Nephron progenitor cell (in vitro differentiated cells): ENCODE results near the gene BDKRB2.
A peak's percentile ranks its signal among the peaks of the same experiment; 100 is the strongest.

Experiments used
- DNase-seq: peaks from one replicate; pipeline ENCODE4 v3.0.0; 2021
- H3K27ac Mint-ChIP-seq: 2 replicates; pipeline ENCODE4 v1.8.0; 2021; ENCODE audit warnings: mild to moderate bottlenecking, moderate library complexity, mixed read lengths
- H3K27me3 Mint-ChIP-seq: 2 replicates; pipeline ENCODE4 v1.8.0; 2021; ENCODE audit warnings: mild to moderate bottlenecking, low read depth, mixed read lengths; ENCODE audit not compliant: poor library complexity
- H3K36me3 Mint-ChIP-seq: 2 replicates; pipeline ENCODE4 v1.8.0; 2021; ENCODE audit warnings: low read depth, mixed read lengths
- H3K4me1 Mint-ChIP-seq: 2 replicates; pipeline ENCODE4 v1.8.0; 2021; ENCODE audit warnings: mixed read lengths
- H3K4me3 Mint-ChIP-seq: 2 replicates; pipeline ENCODE4 v1.8.0; 2021; ENCODE audit warnings: mild to moderate bottlenecking, moderate library complexity, mixed read lengths
- H3K9me3 Mint-ChIP-seq: 2 replicates; pipeline ENCODE4 v1.8.0; 2021; ENCODE audit warnings: mild to moderate bottlenecking, moderate library complexity, mixed read lengths
- TF ChIP-seq, protein P1 (sequence below): fragments of 200-600 bp; sonication (generic); IDR thresholded peaks from 2 replicates; pipeline ENCODE4 v1.5.0; 2021; ENCODE audit warnings: antibody characterized with exemption

BDKRB2 gene

DNA sequence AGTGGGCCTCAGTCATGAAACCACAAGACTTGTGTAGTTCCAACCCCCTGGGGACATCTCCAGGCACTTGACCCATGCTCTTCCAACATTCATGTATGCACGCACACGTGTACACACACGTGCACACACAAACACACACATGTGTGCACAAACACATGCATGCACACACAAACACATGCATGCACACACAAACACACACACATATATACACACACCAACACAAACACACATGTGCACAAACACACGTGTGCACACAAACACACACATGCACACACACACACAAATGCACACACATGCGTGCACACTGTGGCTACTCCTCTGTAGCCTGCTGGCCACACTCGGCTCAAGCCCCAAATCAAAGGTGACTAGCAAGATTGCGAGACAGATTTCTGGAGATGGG, 22.8 kb downstream of the BDKRB2 start:
- Mint-ChIP-seq H3K27me3 (peaks cover 10% of the 10 kb centered on the region), H3K4me3 (no peak overlapping the region), H3K9me3 (peaks cover 20% of the 10 kb centered on the region)

DNA sequence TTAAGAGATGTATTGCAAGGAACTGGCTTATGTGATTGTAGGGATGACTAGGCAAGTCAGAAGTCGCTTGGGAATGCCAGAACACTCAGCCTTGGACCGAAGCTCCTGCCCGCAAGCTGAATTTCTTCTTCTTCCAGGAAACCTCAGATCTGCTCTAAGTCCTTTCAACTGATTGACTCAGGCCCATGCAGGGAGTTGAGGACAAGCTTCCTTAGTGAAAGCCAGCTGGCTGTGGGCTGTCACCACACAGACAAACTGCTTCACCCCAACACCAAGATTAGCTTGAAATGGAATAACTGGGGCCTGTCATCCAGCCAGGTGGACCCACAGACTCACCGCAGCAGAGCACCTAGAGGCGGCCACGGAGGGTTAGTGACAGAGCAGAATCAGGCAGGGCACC, 24.7 kb downstream of the BDKRB2 start:
- no peak overlapping the region for H3K4me3 Mint-ChIP-seq
- DNase-seq, result no peak
- no peaks in the 10 kb centered on the region for H3K36me3 Mint-ChIP-seq
- H3K27me3 Mint-ChIP-seq, result peaks cover 4% of the 10 kb centered on the region
- H3K27ac Mint-ChIP-seq, result no peak overlapping the region
- H3K9me3 Mint-ChIP-seq, result peaks cover 20% of the 10 kb centered on the region
- H3K4me1 Mint-ChIP-seq, result peaks cover 9% of the 10 kb centered on the region
- TF ChIP-seq, protein P1, sequence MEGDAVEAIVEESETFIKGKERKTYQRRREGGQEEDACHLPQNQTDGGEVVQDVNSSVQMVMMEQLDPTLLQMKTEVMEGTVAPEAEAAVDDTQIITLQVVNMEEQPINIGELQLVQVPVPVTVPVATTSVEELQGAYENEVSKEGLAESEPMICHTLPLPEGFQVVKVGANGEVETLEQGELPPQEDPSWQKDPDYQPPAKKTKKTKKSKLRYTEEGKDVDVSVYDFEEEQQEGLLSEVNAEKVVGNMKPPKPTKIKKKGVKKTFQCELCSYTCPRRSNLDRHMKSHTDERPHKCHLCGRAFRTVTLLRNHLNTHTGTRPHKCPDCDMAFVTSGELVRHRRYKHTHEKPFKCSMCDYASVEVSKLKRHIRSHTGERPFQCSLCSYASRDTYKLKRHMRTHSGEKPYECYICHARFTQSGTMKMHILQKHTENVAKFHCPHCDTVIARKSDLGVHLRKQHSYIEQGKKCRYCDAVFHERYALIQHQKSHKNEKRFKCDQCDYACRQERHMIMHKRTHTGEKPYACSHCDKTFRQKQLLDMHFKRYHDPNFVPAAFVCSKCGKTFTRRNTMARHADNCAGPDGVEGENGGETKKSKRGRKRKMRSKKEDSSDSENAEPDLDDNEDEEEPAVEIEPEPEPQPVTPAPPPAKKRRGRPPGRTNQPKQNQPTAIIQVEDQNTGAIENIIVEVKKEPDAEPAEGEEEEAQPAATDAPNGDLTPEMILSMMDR, result no peak

More for the DNA sequence above, 22.8 kb downstream of the BDKRB2 start:
- TF ChIP-seq, protein P1, result no peak
- no peak for DNase-seq
- Mint-ChIP-seq H3K4me1 (peaks cover 9% of the 10 kb centered on the region), H3K27ac (no peak overlapping the region), H3K36me3 (no peaks in the 10 kb centered on the region)

DNA sequence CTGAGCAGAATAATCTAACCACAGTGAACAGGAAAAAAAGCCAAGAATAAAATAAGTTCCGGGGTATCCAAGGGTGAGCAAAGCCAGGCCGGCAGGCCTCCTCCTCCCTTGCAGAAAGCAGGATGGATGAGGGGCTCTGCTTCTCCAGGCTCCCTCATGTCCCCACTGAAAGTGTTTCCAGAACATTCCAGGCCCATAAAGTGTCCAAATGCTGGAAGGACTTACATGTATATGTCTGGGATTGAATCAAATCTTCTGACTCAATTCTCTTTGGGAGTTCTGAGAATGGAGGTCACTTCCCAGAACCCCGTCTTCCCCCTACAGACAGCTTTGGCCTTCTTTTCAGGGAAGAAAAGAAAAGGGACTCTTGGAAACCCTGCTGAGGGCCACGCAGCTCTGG, 26.4 kb downstream of the BDKRB2 start:
- H3K27ac Mint-ChIP-seq, result peak overlapping the region; percentile 73
- no peak overlapping the region for H3K4me3 Mint-ChIP-seq
- TF ChIP-seq, protein P1, result no peak
- peaks cover 20% of the 10 kb centered on the region for H3K9me3 Mint-ChIP-seq
- no peak for DNase-seq
- no peaks in the 10 kb centered on the region for H3K36me3 Mint-ChIP-seq
- H3K27me3 Mint-ChIP-seq, result peaks cover 4% of the 10 kb centered on the region
- peaks cover 1% of the 10 kb centered on the region for H3K4me1 Mint-ChIP-seq

DNA sequence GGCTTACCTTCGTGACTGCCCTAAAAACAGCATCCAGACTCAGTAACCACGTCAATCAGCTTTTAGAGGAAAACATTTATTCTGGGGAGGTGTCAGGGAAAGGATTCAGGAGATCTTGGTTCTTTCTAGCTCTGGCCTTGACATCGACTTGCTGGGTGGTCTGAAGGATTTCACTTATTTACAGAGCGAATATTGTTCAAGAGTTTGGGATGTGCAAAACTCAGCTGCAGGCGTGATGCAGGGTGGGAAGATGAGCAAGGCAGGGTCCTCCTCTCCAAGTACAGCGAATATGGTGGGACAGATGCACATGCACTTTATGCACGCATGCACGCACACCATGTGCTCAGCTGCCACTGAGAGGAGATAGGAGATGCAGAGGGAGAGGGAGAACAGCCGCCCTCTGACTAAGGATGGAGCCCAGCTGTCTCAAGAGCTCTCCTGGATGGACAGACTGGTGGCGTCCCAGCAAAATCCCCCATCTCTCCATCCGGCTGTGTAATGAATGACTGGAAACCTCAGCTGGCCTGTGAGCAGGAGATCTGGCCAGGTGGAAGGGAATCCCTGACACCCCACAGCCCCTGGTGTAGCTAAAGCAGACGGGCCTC, 27.0 kb downstream of the BDKRB2 start:
- DNase-seq, result no peak
- Mint-ChIP-seq H3K4me3 (no peak overlapping the region), H3K9me3 (peaks cover 20% of the 10 kb centered on the region), H3K27ac (peak overlapping the region; percentile 73), H3K36me3 (no peaks in the 10 kb centered on the region), H3K4me1 (no peaks in the 10 kb centered on the region), H3K27me3 (peaks cover 4% of the 10 kb centered on the region)
- TF ChIP-seq, protein P1, result no peak

DNA sequence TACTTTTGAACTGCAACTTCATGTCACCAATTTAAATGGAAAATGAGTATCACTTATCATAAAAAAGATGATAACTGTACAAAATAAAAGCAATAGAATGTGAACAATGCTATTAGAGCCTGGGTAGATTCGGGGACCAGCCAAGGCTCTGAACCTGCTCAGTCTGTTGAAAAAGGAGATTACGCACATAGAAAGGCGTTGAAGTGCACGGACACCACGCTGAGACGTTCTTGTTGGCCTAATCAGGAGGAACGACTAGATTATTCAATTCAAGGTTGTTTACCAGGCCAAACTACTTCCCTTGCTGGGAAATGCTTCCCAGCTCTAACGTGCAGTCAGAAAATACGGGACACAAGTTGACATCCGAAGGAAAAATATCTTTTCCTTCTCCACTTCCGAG, 27.9 kb downstream of the BDKRB2 start:
- Mint-ChIP-seq H3K27me3 (peaks cover 4% of the 10 kb centered on the region), H3K4me3 (no peak overlapping the region)

More for the DNA sequence above, 27.9 kb downstream of the BDKRB2 start:
- H3K36me3 Mint-ChIP-seq, result no peaks in the 10 kb centered on the region
- TF ChIP-seq, protein P1, result no peak
- no peak overlapping the region for H3K27ac Mint-ChIP-seq
- DNase-seq, result no peak
- no peaks in the 10 kb centered on the region for H3K4me1 Mint-ChIP-seq
- peaks cover 16% of the 10 kb centered on the region for H3K9me3 Mint-ChIP-seq
